ENCODE data around the gene JAZF1. TPM values are rescaled to one million over a fixed set of nuclear protein-coding genes. Genes with fewer than 3 reads are reported as not detected.

The JAZF1 gene
- total and polyA plus RNA-seq, 2 donors (not counting 1 experiment from before 2014, with no cell fraction given): 14.0 to 38.6 TPM

GRCh38 chr7:28088901-28089714, 91.5 kb downstream of the JAZF1 start:
- peak overlapping the region; percentile 24 for H3K4me2 ChIP-seq (replicated peaks; ENCODE audit: low read depth, low read length, poor library complexity, severe bottlenecking)
- H3K4me3 ChIP-seq (ENCODE audit: control extremely low read depth in 1 of 5, extremely low read depth in 1 of 5, insufficient read depth in 1 of 5, low read depth in 2 of 5, low read length in 4 of 5): no peak overlapping the region
- no peaks in the 10 kb centered on the region for H3K27me3 ChIP-seq (replicated peaks in 1 of 4; ENCODE audit: control extremely low read depth in 1 of 4, control insufficient read depth in 3 of 4, insufficient read depth in 4 of 4, low read length in 3 of 4)
- H3K79me2 ChIP-seq (ENCODE audit: control insufficient read depth, insufficient read depth, low read length): peaks cover 97% of the 10 kb centered on the region
- no peak overlapping the region for H2AFZ ChIP-seq (ENCODE audit: insufficient read depth, low read depth, low read length, poor library complexity, severe bottlenecking)
- CTCF ChIA-PET: interaction anchor here (1.8 kb wide), 1 partner anchor 10 kb away, joined by 5 read pairs; no protein-coding TSS in a partner anchor
- H3K27ac ChIP-seq (ENCODE audit: low read length in 2 of 2): no peak overlapping the region
- POLR2A ChIA-PET: no interaction called here
- H3K27ac Mint-ChIP-seq: no peak overlapping the region
- no peak for DNase-seq
- no peak overlapping the region for H3K9ac ChIP-seq (ENCODE audit: low read length)
- intact Hi-C loops (cut with micrococcal nuclease): no loop called here
- peaks cover 12 to 32% of the 10 kb centered on the region in 2 donors for H3K4me1 ChIP-seq (ENCODE audit: control insufficient read depth in 2 of 2, insufficient read depth in 2 of 2, low read length in 2 of 2)
- H3K9me3 Mint-ChIP-seq (ENCODE audit: insufficient read depth): no peaks in the 10 kb centered on the region
- no peaks in the 10 kb centered on the region for H3K27me3 Mint-ChIP-seq
- no peak for TF ChIP-seq EZH2 (IDR thresholded peaks at IDR 0.05; ENCODE audit: borderline replicate concordance, insufficient read depth, low read depth, low read length, poor library complexity, severe bottlenecking)
- TF ChIP-seq CTCF (IDR thresholded peaks at IDR 0.05): no peak
- peaks cover 55% of the 10 kb centered on the region for H3K4me1 Mint-ChIP-seq
- no peak overlapping the region for H3K4me3 Mint-ChIP-seq
- H4K20me1 ChIP-seq (ENCODE audit: control insufficient read depth, insufficient read depth, low read length, poor library complexity, severe bottlenecking): peaks cover 73% of the 10 kb centered on the region
- no peak for ATAC-seq (ENCODE audit: low read depth)
- H3K9me3 ChIP-seq (ENCODE audit: control extremely low read depth in 1 of 3, control insufficient read depth in 2 of 3, insufficient read depth in 1 of 3, low read length in 2 of 3): no peaks in the 10 kb centered on the region
- peaks cover 0 to 10% of the 10 kb centered on the region in 2 experiments for H3K36me3 ChIP-seq (replicated peaks in 1 of 2; ENCODE audit: control extremely low read depth in 1 of 2, control insufficient read depth in 1 of 2, extremely low read depth in 1 of 2, insufficient read depth in 2 of 2, low read length in 1 of 2)
- 96% methylated on average over 4 of the region's 6 CpGs for WGBS (ENCODE audit: insufficient coverage)

GRCh38 chr7:28088032-28088431, 92.6 kb downstream of the JAZF1 start:
- H2AFZ ChIP-seq (ENCODE audit: insufficient read depth, low read depth, low read length, poor library complexity, severe bottlenecking): no peak overlapping the region
- H3K36me3 ChIP-seq (replicated peaks in 1 of 2; ENCODE audit: control extremely low read depth in 1 of 2, control insufficient read depth in 1 of 2, extremely low read depth in 1 of 2, insufficient read depth in 2 of 2, low read length in 1 of 2): peaks cover 0 to under 1% of the 10 kb centered on the region in 2 experiments
- H3K4me1 ChIP-seq (ENCODE audit: control insufficient read depth in 2 of 2, insufficient read depth in 2 of 2, low read length in 2 of 2): peaks cover 12 to 32% of the 10 kb centered on the region in 2 donors
- ChIA-PET POLR2A (no interaction called here), CTCF (interaction anchor here (1.8 kb wide), 1 partner anchor 10 kb away, joined by 7 read pairs; no protein-coding TSS in a partner anchor)
- TF ChIP-seq EZH2 (IDR thresholded peaks at IDR 0.05; ENCODE audit: borderline replicate concordance, insufficient read depth, low read depth, low read length, poor library complexity, severe bottlenecking) (no peak), CTCF (IDR thresholded peaks at IDR 0.05) (no peak)
- H3K4me3 ChIP-seq (ENCODE audit: control extremely low read depth in 1 of 5, extremely low read depth in 1 of 5, insufficient read depth in 1 of 5, low read depth in 2 of 5, low read length in 4 of 5): no peak overlapping the region
- no peak overlapping the region for H3K4me2 ChIP-seq (replicated peaks; ENCODE audit: low read depth, low read length, poor library complexity, severe bottlenecking)
- H3K27ac ChIP-seq (ENCODE audit: low read length in 2 of 2): no peak overlapping the region
- no peaks in the 10 kb centered on the region for H3K9me3 Mint-ChIP-seq (ENCODE audit: insufficient read depth)
- H3K9me3 ChIP-seq (ENCODE audit: control extremely low read depth in 1 of 3, control insufficient read depth in 2 of 3, insufficient read depth in 1 of 3, low read length in 2 of 3): no peaks in the 10 kb centered on the region
- DNase-seq (no peak), ATAC-seq (ENCODE audit: low read depth) (no peak)
- H3K9ac ChIP-seq (ENCODE audit: low read length): no peak overlapping the region
- no peak overlapping the region for H3K27ac Mint-ChIP-seq
- H3K27me3 ChIP-seq (replicated peaks in 1 of 4; ENCODE audit: control extremely low read depth in 1 of 4, control insufficient read depth in 3 of 4, insufficient read depth in 4 of 4, low read length in 3 of 4): no peaks in the 10 kb centered on the region
- peaks cover 54% of the 10 kb centered on the region for H3K4me1 Mint-ChIP-seq
- intact Hi-C loops (cut with micrococcal nuclease): no loop called here
- peaks cover 94% of the 10 kb centered on the region for H3K79me2 ChIP-seq (ENCODE audit: control insufficient read depth, insufficient read depth, low read length)
- no peak overlapping the region for H3K4me3 Mint-ChIP-seq
- H3K27me3 Mint-ChIP-seq: no peaks in the 10 kb centered on the region
- WGBS (ENCODE audit: insufficient coverage): 100% methylated on average over 2 of the region's 4 CpGs
- H4K20me1 ChIP-seq (ENCODE audit: control insufficient read depth, insufficient read depth, low read length, poor library complexity, severe bottlenecking): peaks cover 71% of the 10 kb centered on the region

All from B cell (primary cell).